ENCODE data around the gene RXRA. TPM values are rescaled to one million over a fixed set of nuclear protein-coding genes. Genes with fewer than 3 reads are reported as not detected.

The RXRA gene
- total and polyA plus RNA-seq, 2 donors (not counting 1 experiment from before 2014, with no cell fraction given) = 2.6 to 6.8 TPM

DNA sequence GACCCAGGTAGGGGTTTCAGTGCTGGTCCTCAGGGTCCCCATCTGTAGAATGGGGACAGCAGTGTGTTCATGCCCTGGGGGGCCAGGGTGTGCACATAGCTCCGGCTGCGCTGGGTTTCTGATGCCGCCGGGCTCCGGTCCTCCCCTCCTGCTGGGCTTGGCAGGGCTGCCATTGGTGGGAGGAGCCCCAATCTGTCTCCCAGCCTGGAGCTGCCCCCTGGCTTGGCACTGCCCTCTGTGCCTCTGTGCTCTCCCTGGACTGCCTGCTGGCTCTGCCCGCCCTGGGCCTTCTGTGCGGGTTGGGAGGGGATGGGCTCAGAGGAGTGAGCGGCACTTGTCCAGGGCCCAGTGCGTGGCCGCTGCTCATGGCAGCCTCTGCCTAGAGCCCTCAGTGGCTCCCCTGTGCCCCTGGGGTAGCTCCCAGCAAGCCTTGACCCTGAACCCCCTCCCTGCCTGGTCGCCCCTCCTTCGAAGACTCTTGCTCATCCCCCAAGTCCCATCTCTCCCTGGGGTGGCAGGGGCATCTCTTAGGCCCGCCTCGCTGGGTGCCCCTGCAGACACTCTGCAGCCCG, 35.7 kb downstream of the RXRA start:
- H3K9me3 ChIP-seq (ENCODE audit: control extremely low read depth in 1 of 3, control insufficient read depth in 2 of 3, insufficient read depth in 1 of 3, low read length in 2 of 3) = no peaks in the 10 kb centered on the region
- no peak overlapping the region for H3K9ac ChIP-seq (ENCODE audit: low read length)
- DNase-seq (no peak), ATAC-seq (ENCODE audit: low read depth) (no peak)
- CTCF ChIA-PET = no interaction called here
- H3K79me2 ChIP-seq (ENCODE audit: control insufficient read depth, insufficient read depth, low read length) = peaks cover 4% of the 10 kb centered on the region
- Mint-ChIP-seq H3K4me3 (no peak overlapping the region), H3K27me3 (no peaks in the 10 kb centered on the region), H3K9me3 (ENCODE audit: insufficient read depth) (no peaks in the 10 kb centered on the region), H3K27ac (no peak overlapping the region), H3K4me1 (peaks cover 2% of the 10 kb centered on the region)
- POLR2A ChIA-PET = no interaction called here
- no peak for TF ChIP-seq EZH2 (IDR thresholded peaks at IDR 0.05; ENCODE audit: borderline replicate concordance, insufficient read depth, low read depth, low read length, poor library complexity, severe bottlenecking)
- TF ChIP-seq, protein P1, sequence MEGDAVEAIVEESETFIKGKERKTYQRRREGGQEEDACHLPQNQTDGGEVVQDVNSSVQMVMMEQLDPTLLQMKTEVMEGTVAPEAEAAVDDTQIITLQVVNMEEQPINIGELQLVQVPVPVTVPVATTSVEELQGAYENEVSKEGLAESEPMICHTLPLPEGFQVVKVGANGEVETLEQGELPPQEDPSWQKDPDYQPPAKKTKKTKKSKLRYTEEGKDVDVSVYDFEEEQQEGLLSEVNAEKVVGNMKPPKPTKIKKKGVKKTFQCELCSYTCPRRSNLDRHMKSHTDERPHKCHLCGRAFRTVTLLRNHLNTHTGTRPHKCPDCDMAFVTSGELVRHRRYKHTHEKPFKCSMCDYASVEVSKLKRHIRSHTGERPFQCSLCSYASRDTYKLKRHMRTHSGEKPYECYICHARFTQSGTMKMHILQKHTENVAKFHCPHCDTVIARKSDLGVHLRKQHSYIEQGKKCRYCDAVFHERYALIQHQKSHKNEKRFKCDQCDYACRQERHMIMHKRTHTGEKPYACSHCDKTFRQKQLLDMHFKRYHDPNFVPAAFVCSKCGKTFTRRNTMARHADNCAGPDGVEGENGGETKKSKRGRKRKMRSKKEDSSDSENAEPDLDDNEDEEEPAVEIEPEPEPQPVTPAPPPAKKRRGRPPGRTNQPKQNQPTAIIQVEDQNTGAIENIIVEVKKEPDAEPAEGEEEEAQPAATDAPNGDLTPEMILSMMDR (IDR thresholded peaks at IDR 0.05) = no peak
- H3K4me1 ChIP-seq (ENCODE audit: control insufficient read depth in 2 of 2, insufficient read depth in 2 of 2, low read length in 2 of 2) = peaks cover 4 to 6% of the 10 kb centered on the region in 2 donors
- H2AFZ ChIP-seq (ENCODE audit: insufficient read depth, low read depth, low read length, poor library complexity, severe bottlenecking) = no peak overlapping the region
- H3K27ac ChIP-seq (ENCODE audit: low read length in 2 of 2) = no peak overlapping the region
- H3K4me3 ChIP-seq (ENCODE audit: control extremely low read depth in 1 of 5, extremely low read depth in 1 of 5, insufficient read depth in 1 of 5, low read depth in 2 of 5, low read length in 4 of 5) = no peak overlapping the region
- H3K27me3 ChIP-seq (replicated peaks in 1 of 4; ENCODE audit: control extremely low read depth in 1 of 4, control insufficient read depth in 3 of 4, insufficient read depth in 4 of 4, low read length in 3 of 4) = no peaks in the 10 kb centered on the region
- H3K4me2 ChIP-seq (replicated peaks; ENCODE audit: low read depth, low read length, poor library complexity, severe bottlenecking) = no peak overlapping the region
- intact Hi-C loops (cut with micrococcal nuclease) = no loop called here
- no peaks in the 10 kb centered on the region for H4K20me1 ChIP-seq (ENCODE audit: control insufficient read depth, insufficient read depth, low read length, poor library complexity, severe bottlenecking)
- H3K36me3 ChIP-seq (replicated peaks in 1 of 2; ENCODE audit: control extremely low read depth in 1 of 2, control insufficient read depth in 1 of 2, extremely low read depth in 1 of 2, insufficient read depth in 2 of 2, low read length in 1 of 2) = no peaks in the 10 kb centered on the region
- WGBS (ENCODE audit: insufficient coverage) = 92% methylated on average over 12 of the region's 15 CpGs

DNA sequence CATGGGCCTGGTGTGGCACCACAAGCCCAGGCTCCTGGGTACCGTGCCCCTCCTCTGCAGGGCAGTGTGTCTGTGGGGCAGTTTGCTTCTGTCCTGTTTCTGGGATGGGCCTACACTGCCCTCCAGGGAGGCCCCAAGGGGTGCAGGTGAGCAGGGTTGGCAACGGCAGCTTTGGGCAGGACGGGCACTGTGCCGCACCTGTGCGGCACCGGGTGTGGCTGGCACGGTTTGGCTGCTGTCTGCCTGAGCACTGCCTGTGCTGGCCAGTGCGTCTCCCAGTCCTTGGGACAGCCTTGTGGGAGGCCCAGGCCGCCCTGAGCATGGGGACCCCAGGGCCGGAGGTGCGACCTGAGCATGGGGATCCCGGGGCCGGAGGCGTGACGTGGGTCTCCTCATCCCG, 37.2 kb downstream of the RXRA start:
- 88% methylated on average over 8 of the region's 16 CpGs for WGBS (ENCODE audit: insufficient coverage)
- H3K27ac Mint-ChIP-seq = no peak overlapping the region
- Histone ChIP-seq H3K27me3 (replicated peaks in 1 of 4; ENCODE audit: control extremely low read depth in 1 of 4, control insufficient read depth in 3 of 4, insufficient read depth in 4 of 4, low read length in 3 of 4) (no peaks in the 10 kb centered on the region), H3K9ac (ENCODE audit: low read length) (no peak overlapping the region), H3K36me3 (replicated peaks in 1 of 2; ENCODE audit: control extremely low read depth in 1 of 2, control insufficient read depth in 1 of 2, extremely low read depth in 1 of 2, insufficient read depth in 2 of 2, low read length in 1 of 2) (no peaks in the 10 kb centered on the region), H3K27ac (ENCODE audit: low read length in 2 of 2) (no peak overlapping the region), H3K4me3 (ENCODE audit: control extremely low read depth in 1 of 5, extremely low read depth in 1 of 5, insufficient read depth in 1 of 5, low read depth in 2 of 5, low read length in 4 of 5) (no peak overlapping the region), H3K4me1 (ENCODE audit: control insufficient read depth in 2 of 2, insufficient read depth in 2 of 2, low read length in 2 of 2) (peaks cover 4 to 6% of the 10 kb centered on the region in 2 donors), H3K4me2 (replicated peaks; ENCODE audit: low read depth, low read length, poor library complexity, severe bottlenecking) (no peak overlapping the region), H2AFZ (ENCODE audit: insufficient read depth, low read depth, low read length, poor library complexity, severe bottlenecking) (no peak overlapping the region), H3K79me2 (ENCODE audit: control insufficient read depth, insufficient read depth, low read length) (peaks cover 5% of the 10 kb centered on the region), H4K20me1 (ENCODE audit: control insufficient read depth, insufficient read depth, low read length, poor library complexity, severe bottlenecking) (no peaks in the 10 kb centered on the region), H3K9me3 (ENCODE audit: control extremely low read depth in 1 of 3, control insufficient read depth in 2 of 3, insufficient read depth in 1 of 3, low read length in 2 of 3) (no peaks in the 10 kb centered on the region)
- intact Hi-C loops (cut with micrococcal nuclease) = no loop called here
- CTCF ChIA-PET = interaction anchor here (0.9 to 1.0 kb wide), 2 partner anchors 80 kb away, joined by 3 read pairs; no protein-coding TSS in a partner anchor
- ATAC-seq (ENCODE audit: low read depth) (no peak), DNase-seq (no peak)
- POLR2A ChIA-PET = no interaction called here
- TF ChIP-seq, protein P1 (IDR thresholded peaks at IDR 0.05) = no peak
- no peak for TF ChIP-seq EZH2 (IDR thresholded peaks at IDR 0.05; ENCODE audit: borderline replicate concordance, insufficient read depth, low read depth, low read length, poor library complexity, severe bottlenecking)
- no peak overlapping the region for H3K4me3 Mint-ChIP-seq
- H3K9me3 Mint-ChIP-seq (ENCODE audit: insufficient read depth) = no peaks in the 10 kb centered on the region
- peaks cover 2% of the 10 kb centered on the region for H3K4me1 Mint-ChIP-seq
- H3K27me3 Mint-ChIP-seq = no peaks in the 10 kb centered on the region
